HCT116 (cell line): ENCODE data around the gene PVR. TPM values are rescaled to one million over a fixed set of nuclear protein-coding genes. Genes with fewer than 3 reads are reported as not detected.

Experiments used
- ATAC-seq: fragments of 200-7000 bp; cut with Tn5 transposase; 2 replicates; pipeline ENCODE4 v1.9.1; 2020; ENCODE audit warnings: mild to moderate bottlenecking, moderate library complexity
- BruUV-seq: library from RNA; stranded (reverse); fragments of 400-500 nt; replicated peaks from 2 replicates; lab custom pipeline; 2021; lab: Mats Ljungman, UMichigan
- CTCF ChIA-PET: fragments of 300-600 bp; sonication (Branson Sonifier 250); formaldehyde crosslinking; loops from one replicate; lab custom pipeline; 2021; ENCODE audit warnings: antibody characterized with exemption; lab: Charles Lee
- POLR2A ChIA-PET: fragments of 300-600, 350-600 bp; sonication (Branson Sonifier 250); formaldehyde crosslinking; loops from one replicate; lab custom pipeline; 2021; ENCODE audit warnings: antibody characterized with exemption; lab: Charles Lee
- RAD21 ChIA-PET, 2 experiments: fragments of 300-600 bp; sonication (Branson Sonifier 250); formaldehyde crosslinking; loops; one replicate each; lab custom pipeline; 2023; ENCODE audit warnings: low total read pairs in 2 of 2; ENCODE audit not compliant: uncharacterized antibody in 2 of 2, unreplicated experiment in 2 of 2, low non-redundant PET in 1 of 2; lab: Charles Lee
- DNase-seq: peaks from one replicate; pipeline ENCODE4 v3.0.0-alpha.2; 2010; ENCODE audit warnings: low read depth, low spot score
- H2AFZ ChIP-seq: fragments of 200-600 bp; shearing (Covaris generic), sonication (generic); 2 replicates; pipeline ENCODE4 v1.6.1; 2017; ENCODE audit warnings: low read depth, mixed run types, mixed read lengths, antibody characterized with exemption, low read length; ENCODE audit not compliant: poor library complexity, severe bottlenecking
- H3K27ac ChIP-seq: 2 replicates; pipeline ENCODE4 v1.5.1; 2012; ENCODE audit warnings: low read depth, low read length
- H3K27me3 ChIP-seq: fragments of 200-600 bp; sonication (generic); 2 replicates; pipeline ENCODE4 v1.6.1; 2016; ENCODE audit warnings: mixed run types, low read length, mixed read lengths; ENCODE audit not compliant: insufficient read depth
- H3K36me3 ChIP-seq, 2 experiments: fragments of 200-500 bp in 1 of 2; fragments of 200-600 bp in 1 of 2; sonication (Bioruptor generic) in 1 of 2; sonication (generic) in 1 of 2; 2 replicates each; pipeline versions ENCODE4 v1.5.1 to v1.6.1; 2014 to 2016; ENCODE audit warnings: low read length in 2 of 2, inconsistent platforms in 1 of 2, mixed read lengths in 1 of 2, mixed run types in 1 of 2; ENCODE audit not compliant: insufficient read depth in 2 of 2, control insufficient read depth in 1 of 2
- H3K4me1 ChIP-seq, 2 experiments: fragments of 200-600 bp in 1 of 2; sonication (generic) in 1 of 2; 2 replicates each; pipeline versions ENCODE4 v1.5.1 to v1.6.1; 2012 to 2017; ENCODE audit warnings: low read length in 2 of 2, inconsistent platforms in 1 of 2, mild to moderate bottlenecking in 1 of 2, mixed read lengths in 1 of 2, mixed run types in 1 of 2, moderate library complexity in 1 of 2; ENCODE audit not compliant: insufficient read depth in 2 of 2, control insufficient read depth in 1 of 2
- H3K4me2 ChIP-seq: fragments of 200-600 bp; sonication (generic); 2 replicates; pipeline ENCODE4 v1.6.1; 2017; ENCODE audit warnings: mixed run types, low read length, mixed read lengths
- H3K4me3 ChIP-seq, 2 experiments: fragments of 200-600 bp in 1 of 2; sonication (generic) in 1 of 2; replicated peaks in 1 of 2; 2 replicates each; pipeline ENCODE4 v1.5.1; 2011 to 2016; ENCODE audit warnings: low read length in 2 of 2, control low read depth in 1 of 2, low read depth in 1 of 2, mild to moderate bottlenecking in 1 of 2, mixed read lengths in 1 of 2, mixed run types in 1 of 2
- H3K79me2 ChIP-seq: fragments of 200-600 bp; sonication (generic); 2 replicates; pipeline ENCODE4 v1.6.1; 2017; ENCODE audit warnings: mild to moderate bottlenecking, mixed run types, low read length, moderate library complexity, mixed read lengths; ENCODE audit not compliant: insufficient read depth
- H3K9ac ChIP-seq: fragments of 200-600 bp; sonication (generic); 2 replicates; pipeline ENCODE4 v1.6.1; 2016; ENCODE audit warnings: low read length, mixed read lengths
- H3K9me2 ChIP-seq: fragments of 200-600 bp; sonication (generic), shearing (Covaris generic); 2 replicates; pipeline ENCODE4 v1.6.1; 2017; ENCODE audit warnings: mixed run types, mild to moderate bottlenecking, moderate library complexity; ENCODE audit not compliant: insufficient read depth
- H3K9me3 ChIP-seq, 2 experiments: fragments of 200-500 bp in 1 of 2; fragments of 200-600 bp in 1 of 2; sonication (Bioruptor generic) in 1 of 2; sonication (generic) in 1 of 2; 2 replicates each; pipeline ENCODE4 v1.6.1; 2014 to 2017; ENCODE audit warnings: low read length in 2 of 2, mixed read lengths in 2 of 2, inconsistent platforms in 1 of 2, low read depth in 1 of 2, mild to moderate bottlenecking in 1 of 2, mixed run types in 1 of 2, moderate library complexity in 1 of 2; ENCODE audit not compliant: control insufficient read depth in 1 of 2, insufficient read depth in 1 of 2
- H4K20me1 ChIP-seq: fragments of 200-600 bp; sonication (generic), shearing (Covaris generic); 2 replicates; pipeline ENCODE4 v1.6.1; 2017; ENCODE audit warnings: mixed run types, mild to moderate bottlenecking, moderate library complexity; ENCODE audit not compliant: insufficient read depth
- ATF3 ChIP-seq: IDR thresholded peaks from 2 replicates; pipeline ENCODE4 v1.6.1; 2012
- CBX3 ChIP-seq: IDR thresholded peaks from 2 replicates; pipeline ENCODE4 v1.6.1; 2012; ENCODE audit warnings: low read depth
- CEBPB ChIP-seq: IDR thresholded peaks from 2 replicates; pipeline ENCODE4 v1.6.1; 2012; ENCODE audit warnings: low read depth
- CTCF ChIP-seq, 3 experiments: fragments of 200-600 bp in 1 of 3; sonication (generic) in 1 of 3; IDR thresholded peaks in 2 of 3; conservative IDR thresholded peaks in 1 of 3; 2 replicates each; pipeline ENCODE4 v1.5.1; 2012 to 2017; ENCODE audit warnings: low read depth in 2 of 3, low read length in 2 of 3, antibody characterized with exemption in 1 of 3, borderline replicate concordance in 1 of 3, control low read depth in 1 of 3, mild to moderate bottlenecking in 1 of 3, mixed read lengths in 1 of 3, mixed run types in 1 of 3, moderate library complexity in 1 of 3; ENCODE audit not compliant: insufficient read depth in 1 of 3
- ELF1 ChIP-seq: IDR thresholded peaks from 2 replicates; pipeline ENCODE4 v1.6.1; 2012; ENCODE audit warnings: low read depth, borderline replicate concordance
- EZH2 ChIP-seq: fragments of 200-600 bp; sonication (generic); IDR thresholded peaks from 2 replicates; pipeline ENCODE4 v1.6.1; 2017; ENCODE audit warnings: antibody characterized with exemption, mixed run types
- EZH2phosphoT487 ChIP-seq: fragments of 200-600 bp; IDR thresholded peaks from 2 replicates; pipeline ENCODE4 v1.6.1; 2018; ENCODE audit warnings: antibody characterized with exemption, borderline replicate concordance
- FOSL1 ChIP-seq: IDR thresholded peaks from 2 replicates; pipeline ENCODE4 v1.6.1; 2012; ENCODE audit warnings: low read depth
- JUND ChIP-seq: IDR thresholded peaks from 2 replicates; pipeline ENCODE4 v1.6.1; 2012
- MAX ChIP-seq: IDR thresholded peaks from 2 replicates; pipeline ENCODE4 v1.6.1; 2012
- POLR2A ChIP-seq: IDR thresholded peaks from 2 replicates; pipeline ENCODE4 v1.7.0; 2011; ENCODE audit warnings: borderline replicate concordance; ENCODE audit not compliant: insufficient read depth, insufficient read length; ENCODE audit errors: extremely low read depth
- POLR2AphosphoS5 ChIP-seq: IDR thresholded peaks from 2 replicates; pipeline ENCODE4 v1.6.1; 2011; ENCODE audit warnings: mild to moderate bottlenecking, low read depth, low read length, moderate library complexity
- RAD21 ChIP-seq: IDR thresholded peaks from 2 replicates; pipeline ENCODE4 v1.6.1; 2012; ENCODE audit warnings: low read depth, mild to moderate bottlenecking
- REST ChIP-seq: IDR thresholded peaks from 2 replicates; pipeline ENCODE4 v1.6.1; 2012; ENCODE audit warnings: low read depth
- SP1 ChIP-seq: IDR thresholded peaks from 2 replicates; pipeline ENCODE4 v1.6.1; 2012; ENCODE audit warnings: low read depth
- SRF ChIP-seq: IDR thresholded peaks from 2 replicates; pipeline ENCODE4 v1.6.1; 2012; ENCODE audit warnings: low read depth
- TCF7L2 ChIP-seq: IDR thresholded peaks from 2 replicates; pipeline ENCODE4 v1.7.0; 2011; ENCODE audit warnings: borderline replicate concordance, inconsistent platforms; ENCODE audit not compliant: insufficient read depth, insufficient read length; ENCODE audit errors: extremely low read depth
- YY1 ChIP-seq: IDR thresholded peaks from 2 replicates; pipeline ENCODE4 v1.6.1; 2011; ENCODE audit warnings: low read length, low read depth, moderate library complexity, mild to moderate bottlenecking; ENCODE audit not compliant: insufficient replicate concordance; ENCODE audit errors: extremely low read depth
- ZBTB33 ChIP-seq: IDR thresholded peaks from 2 replicates; pipeline ENCODE4 v1.6.1; 2011; ENCODE audit warnings: mild to moderate bottlenecking, low read length, moderate library complexity; ENCODE audit not compliant: insufficient replicate concordance; ENCODE audit errors: extremely low read depth
- ZFX ChIP-seq: fragments of 450-650 bp; IDR thresholded peaks from 2 replicates; pipeline ENCODE4 v1.6.1; 2017
- intact Hi-C: fragments of 100-400 bp; cut with micrococcal nuclease; formaldehyde crosslinking; loops from 2 replicates; pipeline ENCODE4 v1.10.0; 2022
- total RNA-seq: library from RNA; stranded (reverse); gene quantifications from one replicate; pipeline ENCODE4 v1.2.1, GENCODE V29; 2021; ENCODE audit not compliant: unreplicated experiment

The PVR gene
- total RNA-seq, 1 experiment from 2014 or later, result 62.0 TPM

GRCh38 chr19:44696939-44697669 lies 53.4 kb downstream of the PVR start:
- BruUV-seq, result no TSS peak
- POLR2A ChIA-PET, result no interaction called here

More at GRCh38 chr19:44696939-44697669, 53.4 kb downstream of the PVR start:
- H3K36me3 ChIP-seq, result no peaks in the 10 kb centered on the region
- H3K9me2 ChIP-seq, result no peaks in the 10 kb centered on the region
- H4K20me1 ChIP-seq, result no peaks in the 10 kb centered on the region
- TF ChIP-seq ELF1, result no peak
- no peak for TF ChIP-seq ZBTB33
- TF ChIP-seq JUND, result no peak
- no peak for TF ChIP-seq EZH2
- no peak for TF ChIP-seq RAD21
- no peak for TF ChIP-seq SP1
- TF ChIP-seq ATF3, result no peak
- no peak for TF ChIP-seq CEBPB
- no peak for TF ChIP-seq POLR2A
- no peak for TF ChIP-seq ZFX
- no peak for TF ChIP-seq FOSL1
- TF ChIP-seq CTCF (IDR thresholded peaks at IDR 0.05 in 2 of 3, conservative IDR thresholded peaks at IDR 0.05 in 1 of 3; ENCODE audit: borderline replicate concordance in 1 of 3, insufficient read depth in 1 of 3, low read depth in 2 of 3, low read length in 2 of 3), result no peak
- TF ChIP-seq CBX3, result no peak
- TF ChIP-seq SRF, result no peak
- TF ChIP-seq TCF7L2, result no peak
- TF ChIP-seq POLR2AphosphoS5, result no peak
- TF ChIP-seq REST, result no peak
- no peak for TF ChIP-seq MAX
- TF ChIP-seq EZH2phosphoT487, result no peak
- no peak for TF ChIP-seq YY1
- H3K4me1 ChIP-seq, result peaks cover 30 to 35% of the 10 kb centered on the region in 2 experiments
- H3K9me3 ChIP-seq, result no peaks in the 10 kb centered on the region
- H3K79me2 ChIP-seq, result no peaks in the 10 kb centered on the region
- ChIA-PET RAD21 (no interaction called here), CTCF (no interaction called here)
- intact Hi-C loops, result no loop called here
- H2AFZ ChIP-seq, result no peak overlapping the region
- H3K27ac ChIP-seq, result no peak overlapping the region
- no peak overlapping the region for H3K4me3 ChIP-seq
- no peaks in the 10 kb centered on the region for H3K27me3 ChIP-seq
- no peak overlapping the region for H3K9ac ChIP-seq
- H3K4me2 ChIP-seq, result no peak overlapping the region
- DNase-seq (no peak), ATAC-seq (no peak)
